Activated CD4-positive, CD25-positive, alpha-beta regulatory T cell treated with anti-CD3 and anti-CD28 coated beads, Interleukin-2, amount 50 U/mL, for 16 hours (primary cell): Measurements from ENCODE around the gene TNFRSF12A.
A peak's percentile ranks its signal among the peaks of the same experiment; 100 is the strongest.

Source experiments
- DNase-seq: peaks from one replicate; pipeline ENCODE4 v3.0.0-alpha.2; 2020; ENCODE audit warnings: low read depth, low spot score

The TNFRSF12A gene

GRCh38 chr16:2986623-2987188 lies 33.5 kb upstream of the TNFRSF12A start:
- no peak for DNase-seq

GRCh38 chr16:2987286-2987685 lies 32.9 kb upstream of the TNFRSF12A start:
- DNase-seq: no peak

- DNase-seq: no peak
Measured at GRCh38 chr16:2987833-2988232, 32.3 kb upstream of the TNFRSF12A start.

- DNase-seq: no peak
Measured at GRCh38 chr16:2988590-2989099, 31.5 kb upstream of the TNFRSF12A start.

GRCh38 chr16:2990891-2991290 lies 29.3 kb upstream of the TNFRSF12A start:
- no peak for DNase-seq

GRCh38 chr16:2991566-2992261 lies 28.5 kb upstream of the TNFRSF12A start:
- DNase-seq: no peak

GRCh38 chr16:2992383-2993081 lies 27.6 kb upstream of the TNFRSF12A start:
- DNase-seq: no peak

- no peak for DNase-seq
Measured at GRCh38 chr16:2996298-2996697, 23.9 kb upstream of the TNFRSF12A start.

- no peak for DNase-seq
Measured at GRCh38 chr16:2999929-3000328, 20.2 kb upstream of the TNFRSF12A start.

- no peak for DNase-seq
Measured at GRCh38 chr16:3000540-3000939, 19.6 kb upstream of the TNFRSF12A start.

- DNase-seq: no peak
Measured at GRCh38 chr16:3001316-3001715, 18.9 kb upstream of the TNFRSF12A start.

- peak; percentile 89 for DNase-seq
Measured at GRCh38 chr16:3003582-3004270, 16.4 kb upstream of the TNFRSF12A start.

- DNase-seq: no peak
Measured at GRCh38 chr16:3004319-3004718, 15.8 kb upstream of the TNFRSF12A start.

- no peak for DNase-seq
Measured at GRCh38 chr16:3004781-3005284, 15.3 kb upstream of the TNFRSF12A start.

GRCh38 chr16:3007059-3007956 lies 12.9 kb upstream of the TNFRSF12A start:
- DNase-seq: no peak

GRCh38 chr16:3007957-3008689 lies 12.0 kb upstream of the TNFRSF12A start:
- DNase-seq: no peak

GRCh38 chr16:3008690-3009037 lies 11.5 kb upstream of the TNFRSF12A start:
- DNase-seq: no peak

- no peak for DNase-seq
Measured at GRCh38 chr16:3009568-3010390, 10.4 kb upstream of the TNFRSF12A start.

- DNase-seq: no peak
Measured at GRCh38 chr16:3010510-3010909, 9.7 kb upstream of the TNFRSF12A start.
